NK-92 treated with Interleukin-12 subunit alpha and Interleukin-12 subunit beta, amount 100 ng/mL, for 24 hours (cell line): ENCODE results near the gene TFAP2C.

ENCODE experiments used
- DNase-seq: peaks from one replicate; lab custom pipeline; 2025; lab: John Stamatoyannopoulos, UW

The TFAP2C gene

GRCh38 chr20:56628873-56629463, at the start of gene TFAP2C:
Gene TFAP2C, plus strand, starts transcription at chr20:56629306. Its CDS starts 239 bp downstream, at chr20:56629545.
- no peak for DNase-seq

GRCh38 chr20:56580226-56580625, 48.9 kb upstream of the TFAP2C start:
- no peak for DNase-seq

- no peak for DNase-seq
These were observed 47.4 kb upstream of the TFAP2C start for GRCh38 chr20:56581701-56582100.

GRCh38 chr20:56582542-56582941, 46.6 kb upstream of the TFAP2C start:
- DNase-seq: no peak

GRCh38 chr20:56584916-56585315, 44.2 kb upstream of the TFAP2C start:
- no peak for DNase-seq

- no peak for DNase-seq
These were observed 41.6 kb upstream of the TFAP2C start for GRCh38 chr20:56587307-56588041.

- DNase-seq: no peak
These were observed 40.1 kb upstream of the TFAP2C start for GRCh38 chr20:56588996-56589395.

- DNase-seq: no peak
These were observed 39.5 kb upstream of the TFAP2C start for GRCh38 chr20:56589633-56590032.

- no peak for DNase-seq
These were observed 38.2 kb upstream of the TFAP2C start for GRCh38 chr20:56590888-56591287.

GRCh38 chr20:56592211-56592610, 36.9 kb upstream of the TFAP2C start:
- no peak for DNase-seq

- no peak for DNase-seq
These were observed 36.3 kb upstream of the TFAP2C start for GRCh38 chr20:56592817-56593216.

- DNase-seq: no peak
These were observed 33.2 kb upstream of the TFAP2C start for GRCh38 chr20:56595746-56596475.

GRCh38 chr20:56601166-56601565, 27.9 kb upstream of the TFAP2C start:
- no peak for DNase-seq

GRCh38 chr20:56604673-56605072, 24.4 kb upstream of the TFAP2C start:
- DNase-seq: no peak

- no peak for DNase-seq
These were observed 23.7 kb upstream of the TFAP2C start for GRCh38 chr20:56605261-56605996.

- no peak for DNase-seq
These were observed 22.7 kb upstream of the TFAP2C start for GRCh38 chr20:56606174-56606945.

GRCh38 chr20:56607061-56607704, 21.9 kb upstream of the TFAP2C start:
- DNase-seq: no peak

GRCh38 chr20:56608376-56608775, 20.7 kb upstream of the TFAP2C start:
- no peak for DNase-seq

GRCh38 chr20:56609321-56609720, 19.8 kb upstream of the TFAP2C start:
- DNase-seq: no peak

- no peak for DNase-seq
These were observed 19.0 kb upstream of the TFAP2C start for GRCh38 chr20:56610098-56610497.

GRCh38 chr20:56614196-56614595, 14.9 kb upstream of the TFAP2C start:
- DNase-seq: no peak
